Stimulated activated CD8-positive, alpha-beta memory T cell treated with anti-CD3 and anti-CD28 coated beads, Interleukin-7, amount 100 ng/mL, for 4 hours (primary cell): ENCODE data around the gene GNLY.
"Not testable (repeated sequence)": the region's sequence is repeated elsewhere in the genome, so short reads cannot be mapped to it uniquely, and the experiment has no call there.

Experiments
- DNase-seq, 2 donors: peaks; one replicate each; pipeline ENCODE4 v3.0.0-alpha.2; 2020; ENCODE audit warnings: low read depth in 2 of 2

The GNLY gene

DNA sequence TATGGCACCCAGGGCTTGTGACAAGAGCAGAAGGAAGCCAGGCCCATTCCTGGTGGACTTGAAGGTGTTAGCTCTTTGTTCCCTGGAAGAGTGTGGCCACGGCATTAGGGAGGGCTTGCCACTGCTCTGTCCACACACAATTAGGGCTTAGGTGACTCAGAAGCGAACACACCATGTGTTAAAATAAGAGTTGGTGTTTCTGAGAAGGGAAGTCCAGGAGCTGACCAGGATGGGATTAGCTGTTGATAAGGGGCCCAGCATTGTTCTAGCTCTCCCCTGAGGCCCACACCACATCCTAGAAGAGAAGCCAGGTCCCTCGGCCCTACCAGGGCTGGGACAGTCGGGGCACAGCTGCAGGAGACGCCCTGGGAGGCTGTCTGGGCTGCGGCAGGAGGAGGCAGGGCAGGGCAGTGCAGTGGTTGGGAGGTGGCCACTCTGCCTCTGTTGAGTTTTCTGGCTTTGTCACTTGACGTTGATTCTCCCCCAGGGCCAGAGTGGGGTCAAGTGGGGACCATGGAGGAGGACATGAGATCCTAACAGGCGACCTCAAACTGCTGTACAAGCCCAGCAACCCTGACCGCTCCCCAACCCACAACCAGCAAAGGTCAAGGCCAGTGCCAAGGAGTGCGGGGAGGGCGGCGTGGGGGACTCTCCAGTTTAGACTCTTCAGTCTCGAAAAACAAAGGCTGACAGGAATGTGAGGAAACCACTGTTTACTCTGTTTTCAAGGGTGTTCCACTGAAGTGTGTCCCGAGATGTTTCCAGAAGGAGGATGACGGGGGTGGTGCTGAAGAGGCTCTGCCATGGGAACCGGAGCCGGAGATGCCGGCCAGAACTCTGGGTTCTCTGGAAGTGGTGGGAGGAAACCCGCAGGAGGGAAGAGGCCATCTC lies 16.8 kb downstream of the GNLY start:
- no peak for DNase-seq

DNA sequence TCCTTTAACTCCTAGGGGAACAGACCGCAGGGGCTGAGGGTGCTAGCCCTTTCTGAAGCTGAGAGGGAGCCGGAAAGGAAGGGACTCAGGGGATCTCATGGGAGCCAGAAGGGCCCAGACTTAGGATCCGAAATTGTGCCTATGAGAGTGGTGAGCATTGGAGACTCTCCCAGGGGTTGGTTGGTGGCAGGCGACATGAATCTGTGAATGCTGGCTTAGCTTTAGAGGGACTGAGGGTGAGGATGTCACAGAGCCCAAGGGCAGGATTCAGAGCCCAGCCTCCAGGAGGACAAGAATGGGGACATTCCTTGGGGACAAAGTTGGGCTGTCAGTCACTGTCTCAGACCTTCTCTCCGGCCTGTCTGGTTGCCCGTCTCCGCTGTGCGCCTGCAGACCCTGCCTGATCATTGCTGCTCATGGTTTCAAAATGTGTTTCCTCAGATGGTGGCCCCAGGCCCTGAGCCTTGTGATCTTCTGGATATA lies 17.5 kb downstream of the GNLY start:
- no peak for DNase-seq

DNA sequence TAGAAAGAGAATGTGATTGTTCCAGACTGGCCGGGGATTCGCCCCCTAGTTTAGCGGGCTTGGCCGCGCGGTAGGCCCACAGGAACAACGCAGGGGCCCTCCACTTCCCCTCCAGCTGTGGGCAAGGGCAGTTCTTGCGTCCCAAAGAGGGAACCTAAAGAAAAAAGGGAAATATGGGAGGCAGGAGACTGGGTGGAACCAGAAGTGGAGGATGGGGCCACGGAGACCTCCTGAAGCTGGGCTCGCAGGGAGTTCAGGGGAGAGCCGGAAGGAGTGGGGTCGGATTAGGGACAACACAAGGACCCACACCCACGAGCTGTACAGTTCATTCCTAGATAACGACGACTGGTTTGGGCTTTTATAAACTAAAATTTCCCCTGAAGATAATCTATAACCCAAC lies 18.2 kb downstream of the GNLY start:
- DNase-seq, result no peak

DNA sequence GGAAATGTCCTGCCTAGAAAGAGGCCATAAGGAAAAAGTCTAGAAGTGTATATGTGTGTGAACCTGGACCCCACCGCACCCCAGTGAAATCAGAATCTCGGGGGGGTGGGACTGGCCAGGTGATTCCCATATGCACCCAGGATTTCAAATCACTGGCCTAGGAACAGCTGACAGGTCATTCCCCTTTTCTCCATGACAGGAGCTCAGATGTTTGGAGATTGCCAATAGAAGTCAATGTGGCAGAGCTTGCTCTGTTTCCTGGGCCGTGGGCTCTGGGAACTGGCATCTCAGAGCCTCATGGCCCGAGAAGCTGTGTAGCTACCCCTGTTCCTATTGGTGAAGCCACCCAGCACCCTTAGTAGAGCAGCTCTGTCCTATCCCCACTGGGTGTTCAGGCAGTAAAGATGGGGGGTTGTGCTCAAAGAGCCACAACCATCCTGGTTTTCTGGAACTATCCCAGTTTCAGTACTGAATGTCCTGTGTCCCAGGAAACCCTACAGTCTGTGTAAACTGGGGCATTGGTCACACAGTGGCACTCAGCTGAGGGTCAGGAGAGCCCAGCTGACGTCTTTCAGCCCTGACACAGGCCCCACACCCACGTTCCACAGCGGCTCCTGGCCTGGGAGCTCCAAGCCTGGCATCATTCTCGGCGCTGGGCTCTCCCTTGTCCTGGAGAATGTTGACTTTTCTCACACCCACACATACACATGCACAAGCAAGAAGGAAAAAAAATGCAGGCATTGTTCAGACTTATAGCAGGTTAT lies 18.9 kb downstream of the GNLY start:
- no peak for DNase-seq

DNA sequence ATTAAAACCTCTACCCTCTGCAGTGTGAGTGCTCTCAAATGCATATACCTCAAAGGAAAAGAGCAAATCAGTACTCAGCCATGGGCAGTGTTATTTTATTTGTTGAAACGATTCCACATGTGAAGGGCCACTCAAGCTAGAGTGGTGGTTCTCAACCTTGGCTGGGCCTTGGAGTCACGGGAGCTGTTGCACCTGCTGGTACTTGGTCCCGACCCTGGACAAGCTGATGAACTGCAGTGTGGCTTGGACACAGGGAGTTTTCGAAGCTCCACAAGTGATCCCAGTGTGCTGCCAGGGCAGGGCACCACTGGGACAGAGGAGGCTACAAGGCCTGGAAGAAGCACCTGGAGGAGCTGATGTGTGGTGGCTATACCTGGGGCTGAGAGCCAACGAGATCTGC lies 19.7 kb downstream of the GNLY start:
- no peak for DNase-seq

DNA sequence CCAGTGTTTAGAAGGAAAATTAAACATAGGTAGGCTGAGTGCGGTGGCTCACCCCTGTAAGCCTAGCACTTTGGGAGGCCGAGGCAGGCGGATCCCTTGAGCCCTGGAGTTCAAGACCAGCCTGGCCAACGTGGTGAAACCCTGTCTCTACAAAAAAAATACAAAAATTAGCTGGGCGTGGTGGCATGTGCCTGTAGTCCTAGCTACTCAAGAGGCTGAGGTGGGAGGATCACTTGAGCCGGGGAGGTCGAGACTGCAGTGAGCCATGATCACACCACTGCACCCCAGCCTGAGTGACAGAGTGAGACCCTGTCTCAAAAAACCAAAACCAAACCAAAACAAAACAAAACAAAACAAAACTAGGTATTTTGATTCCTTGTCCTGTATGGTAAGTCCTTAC lies 20.3 kb downstream of the GNLY start:
- not testable (repeated sequence) for DNase-seq

DNA sequence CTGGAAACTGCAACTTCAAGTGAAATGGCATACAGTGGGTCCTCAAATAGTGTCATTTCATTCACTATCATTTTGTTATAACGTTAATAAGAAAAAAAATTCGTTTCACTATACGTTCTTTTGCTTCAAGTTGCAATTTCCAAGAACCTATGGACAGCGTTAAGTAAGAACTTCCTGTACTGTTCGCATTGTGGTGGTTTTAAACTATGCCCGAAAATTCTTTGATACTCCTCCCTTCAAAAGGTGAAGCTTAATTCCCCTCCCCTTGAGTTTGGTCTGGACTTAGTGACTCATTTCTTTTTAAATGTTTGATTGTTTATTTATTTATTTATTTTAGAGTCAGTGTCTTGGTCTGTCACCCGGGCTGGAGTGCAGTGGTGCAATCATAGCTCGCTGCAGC lies 20.7 kb downstream of the GNLY start:
- no peak for DNase-seq

DNA sequence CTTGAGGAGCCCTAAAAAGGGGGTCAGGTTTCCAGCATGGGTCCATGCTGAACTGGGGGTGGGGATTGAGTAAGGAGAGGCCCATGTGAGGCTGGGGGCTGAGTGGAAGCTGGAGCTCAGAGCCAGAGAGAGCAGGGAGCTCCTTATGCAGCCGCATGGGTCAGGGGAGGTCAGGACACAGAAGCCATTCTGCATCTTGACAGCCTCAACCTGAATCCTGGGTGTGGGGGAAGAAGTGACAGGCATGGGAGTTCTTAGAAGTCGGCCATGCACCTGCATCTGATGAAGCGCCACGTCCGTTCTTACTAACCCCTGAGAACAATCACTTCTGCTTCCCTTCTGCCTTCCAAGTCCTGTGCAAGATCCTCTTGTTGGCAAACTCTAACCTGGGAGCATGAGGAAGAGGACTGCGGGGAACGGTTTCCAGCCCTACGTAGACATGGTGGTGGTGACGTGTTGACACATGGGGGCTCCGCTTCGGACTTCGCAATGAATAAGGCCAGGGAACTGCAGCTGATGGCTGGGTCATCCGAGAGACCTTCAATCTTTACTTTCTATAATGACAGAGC lies 22.3 kb downstream of the GNLY start:
- DNase-seq, result no peak

DNA sequence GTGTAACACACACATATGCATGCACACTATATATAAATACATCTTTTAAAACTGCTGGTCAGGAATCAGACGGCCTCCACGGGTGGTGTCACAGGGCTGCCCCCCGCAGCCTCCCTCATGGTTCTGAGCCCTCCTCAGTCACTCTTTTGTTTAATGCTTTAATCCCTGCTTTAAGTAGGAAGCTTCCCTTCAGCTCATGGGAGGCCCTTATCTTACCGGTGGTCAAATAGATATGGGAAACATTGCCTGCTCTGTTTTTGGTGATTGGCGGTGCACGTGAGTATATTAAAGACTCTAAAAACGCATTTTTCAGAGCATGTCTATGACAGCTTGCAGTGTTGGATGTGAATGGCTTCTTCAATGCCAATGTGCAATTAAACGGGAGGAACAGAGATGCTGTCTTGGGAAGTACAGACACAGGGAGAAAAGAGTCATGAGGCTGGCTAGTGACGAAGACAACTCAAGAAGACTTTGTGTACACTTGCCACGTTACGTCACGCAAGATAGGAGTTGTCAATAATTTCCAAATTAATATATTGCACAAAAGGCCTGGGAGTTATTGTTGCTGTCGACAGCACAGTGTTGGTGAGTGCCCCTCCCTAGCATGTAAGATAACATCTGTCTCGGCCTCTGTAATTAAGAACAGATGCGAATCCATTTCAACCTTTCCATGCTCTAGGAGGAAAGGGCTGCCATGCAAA lies 23.3 kb downstream of the GNLY start:
- DNase-seq, result no peak

DNA sequence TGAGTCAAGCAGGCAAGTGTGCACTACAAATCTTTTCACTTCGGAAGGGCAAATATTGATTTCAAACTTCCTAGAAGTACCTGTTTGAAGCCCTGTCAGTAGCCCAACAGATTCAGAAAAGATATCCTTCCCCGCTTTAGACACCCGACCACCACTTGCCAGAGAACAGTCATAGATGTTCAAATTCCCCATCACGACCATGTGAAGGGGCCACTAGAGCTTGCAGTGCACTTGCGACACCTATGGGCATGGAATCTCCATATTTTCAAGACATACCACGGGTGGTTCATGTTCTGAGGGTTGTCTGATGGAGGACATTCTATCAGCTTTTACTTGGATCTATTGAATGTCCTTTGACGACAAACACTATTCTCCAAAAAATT lies 23.8 kb downstream of the GNLY start:
- DNase-seq, result no peak

DNA sequence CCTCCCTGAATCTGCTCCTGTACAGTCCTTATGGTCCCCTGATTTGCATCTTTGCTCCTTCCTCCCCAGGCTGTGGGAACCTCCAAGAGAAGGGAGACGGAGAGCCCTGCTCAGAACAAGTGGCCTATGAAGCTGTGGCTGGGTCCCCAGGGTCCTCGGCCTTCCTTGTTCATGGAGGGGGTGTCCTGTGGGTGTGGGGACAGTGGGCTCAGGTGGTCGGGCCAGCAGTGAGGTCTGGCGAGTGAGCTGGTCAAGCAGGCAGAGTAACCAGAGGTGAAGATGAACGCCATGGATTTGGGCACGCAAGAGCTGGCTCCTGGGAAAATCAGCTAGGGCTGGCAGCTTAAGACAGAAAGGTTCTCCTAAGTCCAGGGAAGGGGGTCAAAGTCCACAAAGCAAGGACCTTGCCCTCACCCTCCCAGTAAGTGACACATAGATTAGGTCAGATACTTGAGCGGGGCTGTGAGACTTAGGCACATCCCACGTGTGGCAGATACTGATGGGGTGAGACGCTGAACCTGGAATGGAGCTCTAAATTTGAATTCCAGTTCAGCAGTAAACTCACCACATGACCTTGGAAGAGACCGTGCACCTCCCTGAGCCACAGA lies 24.8 kb downstream of the GNLY start:
- no peak for DNase-seq

DNA sequence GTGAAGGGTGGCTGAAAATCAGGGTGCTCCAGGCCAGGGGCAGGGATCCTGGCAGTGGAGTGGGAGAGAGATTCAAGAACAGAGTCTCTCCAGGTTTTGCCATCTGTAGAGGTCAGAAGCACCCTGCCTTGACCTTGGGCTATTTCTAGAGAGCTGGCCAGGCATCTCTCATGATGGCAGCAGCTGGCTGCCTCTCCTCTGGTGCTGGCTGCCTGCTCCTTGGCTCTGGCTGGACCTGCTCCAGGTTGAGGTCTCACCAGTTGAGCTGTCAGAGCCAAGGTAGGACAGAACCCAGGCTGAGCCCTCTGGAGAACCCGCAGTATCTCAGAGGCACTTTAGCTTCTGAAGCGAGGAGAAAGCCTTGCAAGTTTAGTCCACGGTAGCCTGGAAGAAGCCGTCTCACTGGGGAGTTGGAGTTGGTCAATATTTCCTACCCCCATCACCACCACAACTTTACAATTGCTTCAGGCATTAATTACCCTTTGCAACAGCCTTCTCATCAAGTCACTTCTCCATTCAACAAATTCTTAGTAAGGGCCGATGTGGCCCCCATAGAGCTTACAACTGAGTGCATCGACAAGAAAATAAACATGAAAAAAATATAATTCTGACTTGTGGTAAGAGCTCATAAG lies 25.6 kb downstream of the GNLY start:
- DNase-seq, result no peak

DNA sequence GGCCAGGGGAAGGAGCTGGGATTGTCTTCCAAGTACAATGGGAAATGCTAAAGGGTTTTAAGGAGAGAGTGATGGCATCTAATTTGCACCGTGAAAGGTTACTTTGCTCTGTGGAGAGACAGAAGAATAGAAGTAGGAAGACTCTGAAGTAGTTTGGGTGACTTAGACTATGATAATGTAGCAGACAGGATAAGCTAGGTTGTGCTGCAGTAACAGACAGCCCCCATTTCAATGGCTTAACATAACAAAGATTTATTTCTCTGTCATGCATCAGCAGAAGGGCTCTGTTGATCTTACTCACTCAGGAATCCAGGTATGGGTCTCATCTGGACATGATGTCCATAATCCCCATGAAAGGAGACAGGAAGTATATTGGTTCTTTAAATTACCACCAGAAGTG lies 26.4 kb downstream of the GNLY start:
- DNase-seq, result no peak

DNA sequence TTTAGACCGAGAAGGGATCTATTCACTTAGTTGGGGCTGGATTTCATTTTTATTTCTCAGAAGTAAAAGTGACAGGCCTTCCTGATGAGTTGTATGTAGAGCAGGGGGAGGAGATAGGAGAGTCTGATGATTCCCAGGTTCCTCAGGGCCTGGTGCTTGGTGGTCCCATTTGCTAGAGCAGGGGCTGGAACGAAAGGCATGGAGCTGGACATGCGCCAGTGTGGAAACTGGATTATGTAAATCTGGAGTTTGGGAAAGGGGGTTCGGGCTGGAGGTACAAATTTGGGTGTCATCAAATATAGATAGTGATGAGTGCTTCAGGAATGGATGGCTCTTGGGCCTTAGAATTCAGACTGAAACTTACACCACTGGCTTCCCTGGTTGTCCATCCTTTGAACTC lies 27.5 kb downstream of the GNLY start:
- no peak for DNase-seq

DNA sequence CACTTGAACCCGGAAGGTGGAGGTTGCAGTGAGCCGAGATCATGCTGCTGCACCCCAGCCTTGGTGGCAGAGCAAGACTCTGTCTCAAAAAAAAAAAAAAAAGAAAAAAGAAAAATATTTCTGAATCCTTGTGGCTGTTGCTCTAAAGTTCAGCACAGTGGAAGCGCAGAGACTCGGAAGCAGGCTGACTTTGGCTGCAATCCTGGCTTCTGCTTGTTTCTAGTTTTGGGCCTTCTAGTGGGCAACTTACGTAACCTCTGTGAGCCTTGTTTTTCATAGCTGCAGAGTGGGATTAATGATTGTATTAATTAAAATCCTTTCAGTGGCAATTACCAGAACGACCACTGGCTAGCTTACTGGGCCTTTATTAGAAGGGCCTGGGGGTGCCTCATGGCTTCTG lies 28.4 kb downstream of the GNLY start:
- DNase-seq, result no peak

DNA sequence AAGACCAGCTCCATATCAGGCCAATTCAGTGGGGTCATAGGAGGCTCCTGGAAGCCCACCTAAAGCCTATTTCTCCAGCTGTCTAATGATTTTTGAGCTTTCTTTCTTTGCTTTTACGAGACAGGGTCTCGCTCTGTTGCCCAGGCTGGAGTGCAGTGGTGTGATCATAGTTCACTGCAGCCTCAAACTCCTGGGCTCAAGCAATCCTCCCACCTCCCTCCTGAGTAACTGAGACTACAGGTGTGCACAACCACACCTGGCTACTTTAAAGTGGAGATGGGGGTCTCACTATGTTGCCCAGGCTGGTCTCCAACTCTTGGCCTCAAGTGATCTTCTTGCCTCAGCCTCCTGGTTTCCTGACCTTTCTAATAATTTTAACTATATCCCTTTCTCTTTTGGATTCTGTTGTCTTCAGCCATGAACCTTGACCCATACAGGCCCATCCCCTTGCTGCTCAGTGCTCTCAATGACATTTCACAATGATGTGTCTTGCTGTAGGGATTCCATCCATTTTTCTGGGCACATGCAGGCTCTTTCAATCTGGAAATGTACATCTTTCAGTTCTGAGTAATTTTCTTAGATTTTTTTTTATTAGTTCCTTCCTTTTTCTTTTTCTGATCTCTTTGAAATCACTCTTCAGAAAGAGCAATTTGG lies 29.7 kb downstream of the GNLY start:
- no peak for DNase-seq

DNA sequence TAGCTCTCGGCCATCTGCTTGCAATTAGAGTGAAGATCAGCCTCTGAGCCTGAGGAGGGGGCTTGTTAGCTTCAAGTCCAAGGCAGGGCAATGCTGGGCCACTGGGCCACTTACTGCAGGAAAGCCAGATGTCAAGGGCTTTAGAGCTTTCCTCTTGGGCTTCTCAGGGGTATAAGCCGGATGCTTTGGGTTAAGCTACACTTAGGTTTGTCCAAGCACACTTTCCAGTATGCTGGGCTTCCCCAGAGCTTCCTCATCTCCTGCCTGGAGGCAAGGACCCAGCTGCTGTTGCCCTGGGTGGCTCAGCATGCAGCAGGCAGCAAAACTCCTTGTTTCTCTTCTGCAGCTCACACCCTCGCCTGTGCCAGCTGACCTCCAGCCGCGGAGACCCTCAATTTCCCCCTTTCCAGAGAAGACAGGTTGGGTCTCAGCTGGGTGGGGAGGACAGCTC lies 30.6 kb downstream of the GNLY start:
- DNase-seq, result no peak

DNA sequence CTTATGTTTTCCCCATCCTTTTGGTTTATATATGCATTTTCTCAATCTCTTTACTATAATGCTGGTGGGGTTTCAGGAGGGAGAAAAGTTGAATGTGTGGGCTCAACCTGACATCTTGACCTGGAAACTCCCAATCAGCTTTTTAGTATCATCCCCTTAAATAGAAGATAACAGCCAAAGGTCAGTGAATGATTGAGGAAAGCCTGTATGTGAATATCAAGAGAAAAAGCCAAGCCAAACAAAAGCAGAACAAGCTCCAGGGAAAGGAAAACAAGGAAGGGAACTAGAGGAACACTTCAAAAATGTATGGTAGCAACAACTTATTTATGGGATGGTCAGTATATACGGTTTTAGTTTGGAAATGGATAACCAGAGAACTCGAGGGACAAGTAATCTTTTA lies 31.3 kb downstream of the GNLY start:
- no peak for DNase-seq

DNA sequence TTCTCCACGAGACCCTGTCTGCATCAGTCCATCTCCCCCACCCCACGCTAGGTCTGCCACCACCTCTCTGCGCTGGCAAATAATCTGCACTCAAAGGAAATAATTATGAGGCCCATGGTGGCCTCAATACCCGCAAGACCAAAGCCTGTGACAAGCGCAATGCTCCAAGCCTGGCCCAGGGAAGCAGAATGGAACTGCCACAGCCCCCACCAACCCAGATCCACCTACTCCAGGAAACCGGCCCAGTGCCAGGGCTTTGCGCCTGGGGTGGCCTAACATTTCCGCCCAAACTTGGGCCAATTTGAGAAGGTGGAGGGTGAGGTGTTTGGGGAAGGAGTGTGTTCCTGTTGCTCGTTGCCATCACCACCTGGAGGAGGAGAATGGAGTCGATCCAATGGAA lies 33.6 kb downstream of the GNLY start:
- no peak for DNase-seq

DNA sequence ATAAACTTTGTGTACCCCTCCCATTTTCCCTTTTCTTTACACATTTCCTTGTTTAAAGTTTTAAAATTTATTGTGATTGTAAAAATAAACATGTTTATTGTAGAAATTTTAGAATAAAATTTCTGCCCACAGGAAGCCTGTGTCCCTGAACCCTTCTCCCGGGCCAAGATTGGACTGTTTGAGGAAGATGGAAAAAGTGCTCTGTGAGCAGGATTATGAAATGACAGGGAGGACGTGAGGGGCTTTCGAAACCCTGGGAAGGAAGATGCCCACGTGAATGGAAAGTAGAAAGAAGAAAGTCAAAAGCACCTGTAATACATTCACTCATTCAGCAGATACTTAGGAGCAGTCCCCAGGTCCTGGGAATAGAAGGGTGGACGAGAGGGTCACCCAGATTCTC lies 34.2 kb downstream of the GNLY start:
- no peak for DNase-seq
